Effector memory CD8-positive, alpha-beta T cell (primary cell): ENCODE data around the gene MAPK12.

Experiments
- ATAC-seq: fragments of 150-1000 bp; cut with Tn5 transposase; replicated peaks from 2 replicates; pipeline ENCODE4 v1.10.0; 2021; ENCODE audit warnings: mild to moderate bottlenecking, moderate library complexity
- DNase-seq, 3 experiments: peaks; one replicate each; pipeline ENCODE4 v3.0.0; 2021
- H3K27ac Mint-ChIP-seq, 2 donors: one replicate each; pipeline ENCODE4 v1.8.0; 2022; ENCODE audit warnings: mild to moderate bottlenecking in 2 of 2, mixed read lengths in 2 of 2, moderate library complexity in 2 of 2
- H3K27me3 Mint-ChIP-seq, 2 donors: one replicate each; pipeline ENCODE4 v1.8.0; 2022; ENCODE audit warnings: mixed read lengths in 2 of 2
- H3K36me3 Mint-ChIP-seq: one replicate; pipeline ENCODE4 v1.8.0; 2022; ENCODE audit warnings: mild to moderate bottlenecking, moderate library complexity, mixed read lengths; ENCODE audit not compliant: insufficient read depth
- H3K4me1 Mint-ChIP-seq, 2 donors: one replicate each; pipeline ENCODE4 v1.8.0; 2022; ENCODE audit warnings: low read depth in 2 of 2, mixed read lengths in 2 of 2
- H3K4me3 Mint-ChIP-seq, 2 donors: one replicate each; pipeline ENCODE4 v1.8.0; 2022; ENCODE audit warnings: mild to moderate bottlenecking in 2 of 2, mixed read lengths in 2 of 2, moderate library complexity in 2 of 2
- H3K9me3 Mint-ChIP-seq, 2 donors: one replicate each; pipeline ENCODE4 v1.8.0; 2022; ENCODE audit warnings: mixed read lengths in 2 of 2

The MAPK12 gene

DNA sequence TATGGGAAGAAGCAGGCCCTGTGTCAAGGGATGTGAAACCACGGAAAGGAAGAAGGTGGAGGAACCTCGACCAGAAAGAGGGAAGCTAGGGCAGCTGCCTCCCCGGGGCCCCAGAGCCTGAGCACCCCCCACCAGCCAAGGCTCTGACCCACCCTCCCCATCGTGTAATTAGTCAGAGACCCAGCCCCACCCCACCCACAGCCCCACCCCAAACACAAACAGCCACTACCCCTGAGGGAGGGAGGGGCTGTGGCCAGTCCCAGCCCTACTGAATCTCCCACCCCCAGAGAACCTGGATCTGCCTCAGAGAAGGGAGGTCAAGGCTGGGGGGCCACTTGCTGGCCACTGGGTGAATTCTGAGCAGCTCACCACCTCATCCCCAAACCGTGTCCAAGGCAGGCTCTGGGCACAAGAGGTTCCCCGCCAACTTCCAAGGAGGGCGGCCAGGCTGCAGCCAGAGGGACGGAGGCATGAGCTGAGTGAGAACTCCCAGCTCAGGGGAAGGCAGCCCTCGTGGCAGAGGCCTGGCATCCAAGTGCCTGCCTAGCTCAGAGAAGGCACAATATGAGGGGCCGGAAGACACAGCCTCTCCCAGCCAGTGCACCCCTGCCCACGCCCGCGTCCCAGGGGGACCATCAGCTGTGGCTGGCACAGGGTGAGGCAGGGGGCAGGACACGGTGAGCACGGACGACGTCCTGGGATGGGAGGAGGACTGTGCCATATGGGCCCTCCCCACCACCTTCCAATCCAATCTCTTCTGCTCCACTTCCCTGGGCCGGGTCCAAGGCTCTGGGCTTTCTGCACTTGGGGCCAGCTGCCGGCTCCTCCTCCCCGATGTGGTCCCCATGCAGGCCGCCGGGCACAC is 43.3 kb upstream of the MAPK12 start:
- no peak overlapping the region for H3K4me3 Mint-ChIP-seq
- no peak overlapping the region for H3K27ac Mint-ChIP-seq

DNA sequence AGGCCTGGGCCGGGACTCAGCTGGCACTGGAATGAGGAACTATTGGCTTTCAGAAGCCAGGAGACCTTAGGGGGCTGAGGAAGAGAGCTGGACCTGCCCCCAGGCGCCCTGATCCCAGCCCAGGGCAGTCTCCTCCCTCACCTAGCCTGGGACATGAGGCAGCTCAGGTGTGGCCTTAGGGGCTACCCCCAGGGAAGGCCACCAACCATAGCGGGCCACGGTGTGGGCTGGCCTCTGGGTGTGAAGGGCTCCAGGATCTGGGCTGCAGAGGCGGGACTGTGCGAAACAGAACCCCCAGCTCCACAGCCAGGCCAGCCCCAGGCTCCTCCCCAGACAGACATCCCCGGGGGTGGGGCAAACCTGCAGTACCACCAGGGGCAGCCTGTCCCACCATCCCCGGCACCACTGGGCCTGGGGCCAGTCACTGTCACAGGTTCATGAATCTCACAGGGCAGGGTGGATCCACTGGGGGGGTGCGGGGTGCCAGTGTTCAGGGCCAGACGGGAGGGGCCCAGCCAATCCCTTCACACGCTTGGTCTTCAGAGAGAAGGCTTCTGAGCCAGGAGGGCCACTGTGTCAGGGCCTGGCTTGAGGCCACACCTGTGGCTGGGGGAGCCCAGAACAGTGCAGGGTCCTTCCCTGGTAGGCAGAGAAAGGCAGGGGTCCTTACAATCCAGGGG is 42.5 kb upstream of the MAPK12 start:
- peaks cover 0 to 5% of the 10 kb centered on the region in 2 donors for H3K4me1 Mint-ChIP-seq
- H3K27ac Mint-ChIP-seq = no peak overlapping the region
- ATAC-seq = peak; percentile 10
- no peaks in the 10 kb centered on the region for H3K9me3 Mint-ChIP-seq
- H3K36me3 Mint-ChIP-seq = peaks cover 3% of the 10 kb centered on the region
- peaks cover 13 to 42% of the 10 kb centered on the region in 2 donors for H3K27me3 Mint-ChIP-seq
- no peak for DNase-seq
- H3K4me3 Mint-ChIP-seq = no peak overlapping the region

More for the DNA sequence above, 43.3 kb upstream of the MAPK12 start:
- H3K9me3 Mint-ChIP-seq = no peaks in the 10 kb centered on the region
- peaks cover 13 to 42% of the 10 kb centered on the region in 2 donors for H3K27me3 Mint-ChIP-seq
- ATAC-seq = peak; percentile 14
- DNase-seq = no peak
- H3K4me1 Mint-ChIP-seq = peaks cover 0 to 5% of the 10 kb centered on the region in 2 donors
- H3K36me3 Mint-ChIP-seq = peaks cover 3% of the 10 kb centered on the region

DNA sequence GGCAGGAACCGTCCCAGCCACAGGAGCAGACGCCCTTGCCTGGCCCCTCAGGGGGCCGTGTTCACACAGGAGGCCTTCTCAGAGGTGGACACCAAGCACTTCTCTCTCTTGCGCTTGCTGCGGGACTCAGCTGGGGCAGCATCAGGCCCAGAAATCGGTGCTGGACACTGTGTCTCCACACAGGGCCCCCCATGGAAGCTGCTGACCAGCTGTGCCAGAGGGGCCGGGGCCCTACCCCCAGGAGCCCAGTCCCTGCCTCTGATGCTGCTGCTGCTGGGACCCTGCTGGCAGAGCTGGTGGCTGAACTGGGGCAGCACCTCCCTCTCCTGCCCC is 42.0 kb upstream of the MAPK12 start:
- Mint-ChIP-seq H3K27ac (no peak overlapping the region), H3K27me3 (peaks cover 13 to 47% of the 10 kb centered on the region in 2 donors), H3K36me3 (no peaks in the 10 kb centered on the region), H3K9me3 (no peaks in the 10 kb centered on the region), H3K4me3 (no peak overlapping the region), H3K4me1 (peaks cover 0 to 5% of the 10 kb centered on the region in 2 donors)
- no peak for DNase-seq
- ATAC-seq = no peak

DNA sequence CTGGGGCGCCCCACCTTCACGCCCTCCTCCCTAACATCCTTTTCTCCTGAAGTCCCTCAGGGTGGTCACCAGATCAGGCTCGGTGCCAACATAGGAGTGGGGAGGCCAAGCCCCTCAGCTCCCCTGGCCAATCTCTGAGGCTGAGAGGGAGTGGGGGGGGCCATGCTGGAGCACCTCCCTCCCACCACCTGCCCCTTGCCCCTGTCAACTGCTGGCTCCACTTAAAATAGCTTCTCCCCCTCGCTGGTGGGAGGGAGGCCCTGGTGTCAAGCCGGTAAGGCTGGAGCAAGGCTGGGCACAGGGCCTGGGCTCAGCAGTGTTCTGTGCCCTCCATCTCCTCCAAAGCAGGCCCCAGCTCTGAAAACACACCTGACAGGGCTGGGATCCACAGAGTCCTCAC is 41.1 kb upstream of the MAPK12 start:
- no peak overlapping the region for H3K27ac Mint-ChIP-seq
- H3K4me3 Mint-ChIP-seq = no peak overlapping the region

DNA sequence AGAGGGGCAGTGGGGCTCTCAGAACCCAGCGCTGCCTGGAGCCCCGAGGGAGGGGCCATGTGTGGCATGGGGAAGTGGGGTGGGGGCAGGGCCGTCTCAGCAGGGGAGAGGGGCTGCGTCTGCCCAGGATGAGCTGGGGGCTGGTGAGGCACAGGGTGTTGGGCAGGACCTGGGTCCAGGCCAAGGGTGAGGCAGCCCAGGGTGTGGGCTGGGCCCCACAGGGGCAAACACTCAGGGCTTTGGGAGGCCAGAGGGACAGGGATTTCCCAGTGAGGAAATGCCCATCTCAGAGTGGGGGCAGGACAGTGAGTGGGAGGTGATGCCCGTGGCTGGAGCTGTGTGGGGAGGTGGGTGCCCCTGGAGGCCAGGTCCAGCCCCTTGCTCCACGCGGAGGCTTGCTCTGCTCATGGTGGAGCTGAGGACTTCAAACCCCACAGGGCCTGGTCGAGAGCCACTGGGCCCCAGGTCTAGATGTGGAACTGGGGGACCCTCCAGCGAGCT is 40.6 kb upstream of the MAPK12 start:
- Mint-ChIP-seq H3K4me1 (peaks cover 0 to 5% of the 10 kb centered on the region in 2 donors), H3K9me3 (no peaks in the 10 kb centered on the region), H3K27ac (no peak overlapping the region), H3K4me3 (no peak overlapping the region), H3K27me3 (peaks cover 13 to 61% of the 10 kb centered on the region in 2 donors), H3K36me3 (no peaks in the 10 kb centered on the region)
- DNase-seq (no peak), ATAC-seq (no peak)

More for the DNA sequence above, 41.1 kb upstream of the MAPK12 start:
- ATAC-seq (no peak), DNase-seq (no peak)
- Mint-ChIP-seq H3K27me3 (peaks cover 13 to 56% of the 10 kb centered on the region in 2 donors), H3K9me3 (no peaks in the 10 kb centered on the region), H3K36me3 (no peaks in the 10 kb centered on the region), H3K4me1 (peaks cover 0 to 5% of the 10 kb centered on the region in 2 donors)

DNA sequence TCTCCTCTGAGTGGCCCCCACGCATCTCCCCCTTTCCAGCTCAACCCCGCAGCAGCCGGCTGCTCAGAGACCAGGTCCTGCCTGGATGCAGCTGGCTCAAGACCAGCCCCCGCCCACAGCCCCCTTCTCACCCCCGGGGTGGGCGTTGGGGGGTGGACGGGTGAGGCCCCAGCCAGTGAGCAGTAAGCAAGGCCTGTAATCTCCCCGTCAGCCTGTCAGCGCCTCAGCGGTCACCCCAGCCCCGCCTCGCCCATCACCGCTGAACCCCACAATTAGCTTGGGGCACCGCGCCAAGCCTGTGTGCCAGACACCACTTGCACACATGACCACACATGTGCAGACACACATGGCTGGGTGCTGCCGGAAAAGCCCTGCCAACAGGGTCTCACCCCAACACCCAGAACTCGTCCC is 40.1 kb upstream of the MAPK12 start:
- Mint-ChIP-seq H3K4me3 (no peak overlapping the region), H3K4me1 (peaks cover 0 to 5% of the 10 kb centered on the region in 2 donors)

DNA sequence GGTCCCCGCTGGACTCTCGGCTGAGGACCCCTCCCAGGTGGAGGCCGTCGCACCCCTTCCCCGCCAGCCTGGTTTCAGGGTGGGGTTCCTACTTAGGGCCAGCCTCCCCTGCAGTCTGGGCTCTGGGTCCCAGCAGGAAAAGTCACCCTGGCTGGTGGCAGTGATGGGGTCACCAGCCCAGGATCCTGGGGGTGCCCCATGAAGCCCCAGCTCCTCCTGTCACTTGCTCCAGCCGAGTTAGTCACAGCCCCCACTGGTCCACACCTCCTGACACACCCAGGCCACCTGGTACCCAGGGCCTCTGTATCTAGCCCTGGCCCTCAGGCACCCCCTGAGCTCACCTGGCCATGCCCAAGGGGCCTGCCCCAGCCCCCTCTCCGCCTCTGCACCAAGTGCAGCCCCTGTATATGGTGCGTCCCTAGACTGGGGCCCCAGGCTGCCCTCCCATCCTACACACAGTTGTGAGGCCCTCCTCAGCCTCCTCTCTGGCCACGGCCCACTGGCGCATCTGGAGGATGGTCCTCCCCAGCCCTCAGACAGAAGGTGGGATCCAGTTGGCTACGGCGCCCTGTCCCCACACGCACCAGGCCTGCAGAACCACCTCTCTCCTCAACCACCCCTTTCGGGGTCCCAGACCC is 39.3 kb upstream of the MAPK12 start:
- H3K36me3 Mint-ChIP-seq = no peaks in the 10 kb centered on the region
- peak overlapping the region in 1 of 2 donors; percentile 46 for H3K27ac Mint-ChIP-seq

More for the DNA sequence above, 40.1 kb upstream of the MAPK12 start:
- DNase-seq = no peak
- H3K9me3 Mint-ChIP-seq = no peaks in the 10 kb centered on the region
- H3K36me3 Mint-ChIP-seq = no peaks in the 10 kb centered on the region
- H3K27ac Mint-ChIP-seq = no peak overlapping the region
- ATAC-seq = no peak
- H3K27me3 Mint-ChIP-seq = peaks cover 13 to 62% of the 10 kb centered on the region in 2 donors

DNA sequence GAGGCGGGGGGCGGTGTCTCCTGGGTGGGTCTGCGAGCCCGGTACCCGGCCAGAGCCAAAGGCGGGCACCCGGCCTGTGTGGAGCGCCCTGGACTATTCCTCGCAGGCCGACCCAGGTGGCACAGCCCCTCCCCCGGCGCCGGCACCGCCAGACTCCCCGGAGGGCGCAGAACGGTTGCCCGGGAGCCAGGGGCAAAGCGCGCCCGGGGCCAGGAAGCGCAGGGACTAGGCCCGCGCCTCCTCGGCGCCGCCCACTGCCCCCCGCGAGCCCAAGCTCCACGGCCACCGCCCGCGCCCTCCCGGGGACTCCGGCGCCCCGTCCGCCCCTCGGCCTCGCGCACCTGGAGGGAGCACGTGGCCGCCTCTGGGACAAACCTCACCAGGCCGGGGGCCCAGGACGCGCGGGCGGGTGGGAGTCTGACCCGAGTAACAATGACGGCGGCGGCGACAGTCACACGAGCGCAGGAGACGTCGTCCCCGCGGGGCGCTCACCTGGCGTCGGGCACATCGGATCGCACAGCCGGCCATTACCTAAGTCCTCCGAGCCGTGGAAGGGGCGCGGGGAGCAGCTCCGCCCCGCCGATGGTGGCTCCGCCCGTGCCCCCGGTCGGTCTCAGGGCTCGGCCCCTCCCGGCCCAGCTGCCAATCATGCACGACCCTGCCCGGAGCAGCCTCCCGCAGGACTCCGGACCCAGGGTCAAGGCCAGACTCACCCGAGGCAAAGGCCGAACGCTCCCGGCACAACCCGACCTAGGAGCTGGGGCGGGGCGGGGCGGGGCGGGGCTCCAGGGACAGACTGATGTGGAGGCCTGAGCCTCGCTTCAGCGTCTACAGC is 38.5 kb upstream of the MAPK12 start:
- H3K27me3 Mint-ChIP-seq = peaks cover 2 to 47% of the 10 kb centered on the region in 2 donors
- no peaks in the 10 kb centered on the region for H3K36me3 Mint-ChIP-seq
- no peaks in the 10 kb centered on the region for H3K4me1 Mint-ChIP-seq
- H3K9me3 Mint-ChIP-seq = no peaks in the 10 kb centered on the region
- DNase-seq (no peak), ATAC-seq (no peak)
- no peak overlapping the region for H3K4me3 Mint-ChIP-seq
- H3K27ac Mint-ChIP-seq = no peak overlapping the region

More for the DNA sequence above, 39.3 kb upstream of the MAPK12 start:
- Mint-ChIP-seq H3K9me3 (no peaks in the 10 kb centered on the region), H3K27me3 (peaks cover 7 to 54% of the 10 kb centered on the region in 2 donors), H3K4me3 (no peak overlapping the region), H3K4me1 (no peaks in the 10 kb centered on the region)
- ATAC-seq (no peak), DNase-seq (no peak)

DNA sequence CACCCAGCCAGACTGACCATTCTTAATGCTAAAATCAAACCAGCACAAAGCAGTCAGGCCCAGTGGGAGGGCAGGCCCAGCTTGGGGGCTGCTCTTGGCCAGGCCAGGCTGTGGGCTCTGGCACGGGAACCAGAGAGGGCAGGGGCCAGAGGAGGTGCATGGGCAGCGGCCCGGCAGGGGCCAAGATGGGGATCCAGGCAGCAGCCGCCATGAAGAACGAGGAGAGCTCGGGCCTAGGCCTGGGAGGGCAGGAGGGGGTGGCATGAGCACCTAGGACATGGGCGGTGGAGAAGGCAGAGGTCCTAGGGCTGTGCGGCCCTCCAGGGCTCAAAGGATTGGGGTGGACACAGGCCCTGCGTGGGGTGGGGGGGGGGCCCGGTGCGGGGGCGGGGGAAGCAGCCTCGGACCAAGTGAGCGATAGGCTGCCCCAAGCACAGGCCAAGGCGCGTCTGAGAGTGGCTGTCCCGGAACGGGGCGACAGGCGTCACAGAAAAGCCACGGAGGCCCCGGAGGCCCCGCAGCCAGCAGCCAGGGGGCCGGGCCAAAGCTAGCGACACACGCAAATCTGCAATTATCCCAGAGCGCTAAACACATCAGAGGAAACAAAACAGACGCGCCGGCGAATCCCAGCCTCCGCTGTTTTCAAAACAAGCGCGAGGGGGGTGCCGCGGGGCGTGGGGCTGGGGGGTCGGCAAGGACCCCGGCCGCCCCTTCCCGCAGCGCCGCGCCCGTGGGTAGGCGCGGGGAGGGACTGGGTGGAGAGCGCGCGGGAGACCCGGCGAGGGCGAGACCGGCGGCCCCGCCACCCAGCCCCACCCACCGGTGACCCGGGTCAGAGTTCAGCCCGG is 37.7 kb upstream of the MAPK12 start:
- DNase-seq (no peak), ATAC-seq (no peak)
- Mint-ChIP-seq H3K36me3 (no peaks in the 10 kb centered on the region), H3K9me3 (no peaks in the 10 kb centered on the region), H3K4me3 (no peak overlapping the region), H3K4me1 (no peaks in the 10 kb centered on the region), H3K27me3 (peaks cover 0 to 39% of the 10 kb centered on the region in 2 donors), H3K27ac (no peak overlapping the region)

DNA sequence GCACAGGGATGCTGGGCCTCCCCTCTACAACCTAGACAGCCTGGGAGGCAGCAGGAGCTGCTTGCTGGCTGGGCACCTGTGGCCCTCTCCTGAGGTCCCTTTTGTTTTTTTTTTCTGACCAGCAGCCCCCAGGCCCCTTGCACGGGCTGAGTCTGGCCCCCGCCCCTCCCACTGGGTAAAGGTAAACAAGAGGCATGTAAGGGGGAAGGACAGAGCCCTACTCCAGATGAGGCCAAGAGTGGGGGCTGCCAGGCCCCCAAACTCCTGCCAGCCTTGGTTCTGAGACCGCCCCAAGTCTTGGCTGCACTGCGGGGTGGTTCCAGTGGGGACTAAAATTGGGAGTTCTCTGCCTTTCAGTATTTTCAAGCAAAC is 36.8 kb upstream of the MAPK12 start:
- Mint-ChIP-seq H3K36me3 (no peaks in the 10 kb centered on the region), H3K9me3 (no peaks in the 10 kb centered on the region), H3K4me1 (no peaks in the 10 kb centered on the region), H3K27me3 (peaks cover 0 to 30% of the 10 kb centered on the region in 2 donors), H3K4me3 (no peak overlapping the region), H3K27ac (no peak overlapping the region)
- ATAC-seq = no peak
- no peak for DNase-seq

DNA sequence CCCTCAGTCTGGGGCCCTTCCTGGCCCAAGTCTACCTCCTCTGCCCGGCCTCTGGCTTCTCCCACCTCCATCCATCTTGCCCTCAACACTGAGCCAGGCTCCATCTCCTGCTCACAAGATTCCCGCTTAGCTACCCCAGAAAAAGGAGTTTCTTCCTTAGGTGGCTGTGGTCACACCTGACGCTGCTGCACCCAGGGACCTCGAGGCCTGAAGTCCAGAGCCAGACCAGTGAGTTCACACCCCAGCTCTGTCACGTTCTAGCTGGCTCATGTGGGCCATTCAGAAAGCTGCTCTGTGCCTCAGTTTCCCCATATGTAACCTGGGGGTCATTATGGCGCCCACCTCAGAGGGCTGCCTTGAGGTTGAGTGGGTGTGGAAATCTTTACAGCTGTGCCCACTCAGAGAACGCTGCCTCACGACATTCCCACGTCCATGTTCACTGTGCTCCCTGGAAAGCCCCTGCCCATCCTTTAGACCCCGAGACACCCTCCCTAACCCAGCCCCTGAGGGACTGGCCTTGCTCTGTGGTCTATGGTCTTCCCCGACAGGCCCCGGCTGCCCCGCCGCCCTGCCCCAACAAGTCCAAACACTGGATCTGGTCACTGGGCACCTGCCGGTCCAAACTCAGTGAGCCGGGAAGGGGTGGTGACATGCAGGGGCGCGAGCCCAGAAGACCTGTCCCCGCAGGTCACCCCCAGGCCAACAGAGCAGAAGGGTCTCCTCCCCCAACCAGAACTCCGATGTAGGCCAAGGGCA is 36.2 kb upstream of the MAPK12 start:
- DNase-seq = no peak
- no peak overlapping the region for H3K4me3 Mint-ChIP-seq
- H3K4me1 Mint-ChIP-seq = no peaks in the 10 kb centered on the region
- no peaks in the 10 kb centered on the region for H3K36me3 Mint-ChIP-seq
- H3K27me3 Mint-ChIP-seq = peaks cover 3 to 29% of the 10 kb centered on the region in 2 donors
- no peak for ATAC-seq
- H3K27ac Mint-ChIP-seq = no peak overlapping the region
- no peaks in the 10 kb centered on the region for H3K9me3 Mint-ChIP-seq
